ENCODE results near the gene JAG1.

- TF ChIP-seq POLR2A (IDR thresholded peaks at IDR 0.05) (no peak), CTCF (IDR thresholded peaks at IDR 0.05) (no peak)
Observed at GRCh38 chr20:10596710-10597121, 77.1 kb downstream of the JAG1 start.
